DMS153 treated with DMSO at 0.1 percent for 48 hours (cell line): ENCODE results near the gene OR10A6.

Source experiments
- DNase-seq: peaks from one replicate; lab custom pipeline; 2025; ENCODE audit not compliant: unreplicated experiment; lab: John Stamatoyannopoulos, UW

OR10A6 gene, protein sequence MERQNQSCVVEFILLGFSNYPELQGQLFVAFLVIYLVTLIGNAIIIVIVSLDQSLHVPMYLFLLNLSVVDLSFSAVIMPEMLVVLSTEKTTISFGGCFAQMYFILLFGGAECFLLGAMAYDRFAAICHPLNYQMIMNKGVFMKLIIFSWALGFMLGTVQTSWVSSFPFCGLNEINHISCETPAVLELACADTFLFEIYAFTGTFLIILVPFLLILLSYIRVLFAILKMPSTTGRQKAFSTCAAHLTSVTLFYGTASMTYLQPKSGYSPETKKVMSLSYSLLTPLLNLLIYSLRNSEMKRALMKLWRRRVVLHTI

DNA sequence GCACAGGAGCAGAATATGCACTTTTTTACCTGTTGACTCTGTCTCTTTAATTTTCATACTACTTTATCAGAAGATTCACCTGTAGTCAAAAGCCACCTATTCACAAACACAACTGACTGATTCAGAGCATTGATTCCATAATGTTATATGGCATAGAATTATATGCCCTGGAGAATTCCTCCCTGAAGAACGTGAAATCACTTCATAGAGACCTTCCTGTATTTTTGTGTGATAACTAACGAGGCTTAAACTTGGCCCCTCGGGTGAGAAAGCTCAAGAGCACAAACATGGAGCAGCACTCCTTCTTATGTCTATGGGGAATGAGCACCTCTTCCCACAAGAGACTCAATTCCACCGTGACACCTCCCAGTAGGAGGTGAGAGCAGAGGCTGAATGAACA lies at the start of gene OR10A6:
Gene OR10A6 (minus strand): TSS at position 101 of the 400 bp plus-strand sequence. CDS start 2,606 bp downstream, outside the sequence.
- DNase-seq = no peak

DNA sequence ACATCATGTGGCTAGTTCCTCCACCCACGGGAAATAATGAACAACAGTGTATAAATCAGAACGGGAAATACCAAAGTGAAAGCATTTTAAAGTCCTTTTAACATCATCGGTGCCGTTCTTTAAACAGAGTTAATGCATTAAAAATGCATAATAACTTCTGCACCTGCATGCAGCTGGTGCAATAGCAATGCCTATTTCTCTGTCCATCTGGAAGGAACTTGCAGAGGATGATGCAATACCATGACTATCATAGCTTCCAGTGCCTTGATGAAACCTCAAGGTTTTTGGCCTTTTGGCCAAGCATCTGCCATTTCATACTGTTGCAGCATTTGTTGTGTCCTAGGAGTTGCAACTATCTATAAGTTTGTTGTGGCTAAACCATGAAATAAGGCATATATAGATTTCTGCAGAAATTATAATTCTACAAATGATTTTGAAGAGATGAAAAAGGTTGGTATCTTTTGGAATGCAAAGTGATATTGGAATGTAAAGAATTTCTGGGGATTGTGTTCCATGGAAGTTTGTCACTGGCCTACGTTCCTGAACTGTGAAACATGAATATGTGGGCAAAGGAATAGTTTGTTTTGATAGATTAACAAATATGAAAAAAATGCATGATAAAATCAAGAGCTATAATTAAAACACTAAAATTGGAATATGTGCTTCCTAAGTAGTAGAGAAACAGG lies 46.3 kb upstream of the OR10A6 start:
- no peak for DNase-seq

DNA sequence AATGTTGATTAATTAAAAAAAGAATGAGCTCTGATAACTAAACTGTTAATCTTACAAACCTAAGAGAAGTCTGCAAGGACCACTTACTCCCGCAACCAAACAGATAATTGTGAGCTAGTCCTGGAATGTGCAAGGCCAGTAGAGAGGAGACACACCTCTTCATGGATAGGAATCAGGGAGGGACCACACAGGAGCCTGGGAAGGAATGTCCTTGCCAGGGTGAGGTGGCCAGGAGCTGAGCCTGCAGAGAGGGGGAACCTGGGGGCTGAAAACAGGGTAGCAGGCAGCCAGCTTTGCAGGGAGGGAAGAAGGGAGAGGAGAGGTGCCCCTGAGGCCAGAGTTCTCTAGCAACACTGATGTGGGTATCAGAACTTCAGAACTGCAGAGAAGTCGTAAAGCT lies 43.6 kb upstream of the OR10A6 start:
- no peak for DNase-seq

DNA sequence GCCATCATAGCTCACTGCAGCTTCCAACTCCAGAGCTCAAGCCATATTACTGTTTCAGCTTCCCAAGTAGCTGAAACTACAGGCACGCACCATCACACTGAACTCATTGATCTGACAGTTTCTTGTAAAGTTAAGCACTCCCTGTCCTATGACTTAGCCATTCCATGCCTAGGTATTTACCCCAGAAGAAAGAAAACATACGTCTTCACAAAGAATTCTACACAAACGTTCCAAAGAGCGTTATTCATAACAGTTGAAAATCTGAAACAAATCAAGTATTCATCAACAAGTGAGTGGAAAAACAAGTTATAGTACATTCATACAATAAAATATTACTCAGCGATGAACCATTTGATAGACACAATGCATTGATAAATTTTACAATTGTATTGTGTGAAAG lies 41.9 kb upstream of the OR10A6 start:
- no peak for DNase-seq

DNA sequence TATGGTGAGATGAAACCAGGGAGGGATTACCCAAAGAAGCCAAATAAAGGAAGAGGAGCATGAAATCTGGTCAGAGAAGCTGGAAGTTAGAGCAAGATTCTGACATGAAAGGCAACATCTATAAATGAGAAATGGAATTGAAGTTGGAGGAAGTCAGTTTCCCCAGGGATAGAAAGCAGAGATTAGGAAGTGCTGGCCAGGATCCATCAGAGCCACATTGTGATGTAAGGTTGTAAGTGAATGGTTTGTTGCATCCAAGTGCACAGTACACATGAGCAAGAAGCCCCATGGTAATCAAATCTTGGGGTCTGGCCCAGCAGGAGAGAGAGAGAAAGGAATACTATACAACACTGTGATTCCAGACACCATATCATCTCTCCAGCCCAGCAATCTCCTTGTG lies 40.8 kb upstream of the OR10A6 start:
- DNase-seq = no peak

DNA sequence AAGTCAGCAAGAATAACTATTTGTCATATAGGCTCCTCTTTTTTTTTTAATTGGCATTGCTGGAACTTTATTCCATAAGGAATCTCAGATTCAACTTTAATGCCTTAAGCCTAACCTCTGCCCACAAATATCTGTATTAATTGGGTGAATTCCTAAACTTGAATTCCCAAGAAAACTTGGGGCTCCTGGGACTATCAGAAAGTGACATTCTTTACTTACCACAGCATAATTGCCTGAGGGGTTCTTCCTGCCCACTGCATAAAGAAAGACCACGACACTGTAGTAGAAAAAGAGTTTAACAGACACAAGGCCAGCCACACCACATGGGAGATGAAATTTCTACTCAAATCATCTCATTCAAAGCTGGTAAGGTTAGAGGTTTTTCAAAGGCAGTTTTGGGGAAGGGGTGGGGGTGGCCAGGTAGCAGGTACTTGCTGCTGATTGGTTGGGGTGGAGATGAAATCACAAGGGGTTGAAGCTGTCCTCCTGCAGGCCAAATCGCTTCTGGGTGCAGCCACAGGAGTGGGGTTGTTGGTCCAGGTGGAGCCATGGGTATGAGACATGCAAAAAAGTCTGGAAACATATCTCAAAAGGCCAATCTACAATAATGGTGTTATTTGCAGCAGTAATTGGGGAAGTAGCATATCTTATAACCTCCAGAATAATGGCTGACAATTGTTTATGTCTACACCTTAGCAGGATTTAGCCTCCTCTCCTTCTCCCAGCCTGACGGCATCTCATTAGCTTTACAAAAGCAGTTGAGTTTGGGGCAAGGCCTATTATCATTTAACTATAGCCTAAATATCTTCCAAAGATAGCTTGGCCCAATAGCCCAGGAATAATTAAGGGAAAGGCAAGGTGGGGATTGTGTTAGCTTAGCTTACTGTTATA lies 38.9 kb upstream of the OR10A6 start:
- no peak for DNase-seq

DNA sequence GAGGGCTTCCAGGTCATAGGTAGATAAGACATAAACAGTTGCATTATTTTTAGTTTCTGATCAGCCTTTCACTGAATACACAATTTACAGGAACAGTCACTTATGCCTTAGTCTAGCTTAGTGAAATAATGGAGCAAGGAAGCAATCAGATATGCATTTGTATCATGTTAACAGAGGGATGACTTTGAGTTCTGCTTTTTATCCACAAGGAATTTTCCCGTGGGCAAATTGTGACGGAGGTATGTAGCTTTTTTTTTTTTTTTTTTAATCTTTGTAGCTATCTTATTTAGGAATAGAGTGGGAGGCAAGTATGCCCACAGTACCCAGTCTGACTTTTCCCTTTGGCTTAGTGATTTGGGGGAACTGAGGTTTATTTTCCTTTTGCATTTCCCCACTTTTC lies 37.6 kb upstream of the OR10A6 start:
- DNase-seq = no peak

DNA sequence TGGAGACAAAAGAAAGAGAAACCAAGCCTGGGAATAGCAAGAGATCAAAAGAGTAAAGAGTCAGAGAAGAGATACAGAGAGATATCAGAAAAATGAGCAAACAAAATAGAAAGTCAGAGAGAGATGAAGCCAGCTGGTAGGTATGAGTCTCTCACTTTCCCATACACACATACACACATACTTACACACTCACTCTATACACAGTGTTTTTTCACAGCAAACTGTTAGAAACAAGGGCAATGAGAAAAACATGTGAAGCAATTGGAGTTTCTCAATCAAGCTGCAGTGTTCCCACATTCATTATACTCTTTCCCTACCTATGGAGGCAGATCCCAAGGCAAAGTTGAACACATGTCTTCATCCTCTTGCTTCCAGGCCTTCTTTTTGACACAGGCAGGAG lies 36.8 kb upstream of the OR10A6 start:
- DNase-seq = no peak

DNA sequence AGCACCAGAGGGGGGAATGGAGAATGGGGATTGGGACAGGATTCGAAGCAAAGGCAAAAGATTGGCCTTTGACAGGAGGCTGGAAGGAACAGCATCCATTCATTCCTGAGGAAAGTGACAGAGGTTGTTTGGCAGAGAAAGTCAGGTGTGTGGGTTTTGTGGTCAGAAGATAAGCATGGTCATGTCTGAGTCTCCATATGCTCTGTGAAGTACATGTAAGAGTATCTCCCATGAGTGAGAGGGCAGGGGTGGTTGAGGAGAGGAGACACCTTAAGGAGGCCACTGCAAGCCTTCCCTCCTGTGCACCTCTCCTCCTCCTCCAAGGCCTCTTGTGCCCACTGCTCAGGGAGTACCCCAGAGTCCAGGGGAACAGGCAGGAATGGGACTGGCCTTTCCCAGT lies 36.0 kb upstream of the OR10A6 start:
- no peak for DNase-seq

DNA sequence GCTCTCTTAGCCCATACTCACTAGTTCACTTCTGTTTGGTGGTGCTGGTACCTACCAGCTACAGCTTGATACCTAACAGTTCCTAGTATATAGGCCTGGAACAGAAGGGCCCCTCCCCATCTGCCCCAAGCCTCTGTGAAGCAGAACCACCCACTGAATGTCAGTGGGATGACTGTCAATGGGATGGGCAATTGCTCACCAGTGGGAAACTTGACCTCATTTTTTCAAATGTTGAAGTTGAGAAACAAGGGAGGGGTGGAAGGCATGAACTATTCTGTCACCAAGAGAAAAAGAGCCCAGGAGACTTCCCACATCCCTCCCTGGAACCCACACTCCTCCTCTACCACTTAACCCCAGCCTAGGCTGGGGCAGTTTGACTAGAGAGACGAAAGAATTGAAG lies 34.3 kb upstream of the OR10A6 start, which contains the start of gene NLRP10:
Gene NLRP10 (minus strand): TSS at position 62 of the 400 bp plus-strand sequence. CDS start 1,952 bp downstream, outside the sequence.
- DNase-seq = no peak

DNA sequence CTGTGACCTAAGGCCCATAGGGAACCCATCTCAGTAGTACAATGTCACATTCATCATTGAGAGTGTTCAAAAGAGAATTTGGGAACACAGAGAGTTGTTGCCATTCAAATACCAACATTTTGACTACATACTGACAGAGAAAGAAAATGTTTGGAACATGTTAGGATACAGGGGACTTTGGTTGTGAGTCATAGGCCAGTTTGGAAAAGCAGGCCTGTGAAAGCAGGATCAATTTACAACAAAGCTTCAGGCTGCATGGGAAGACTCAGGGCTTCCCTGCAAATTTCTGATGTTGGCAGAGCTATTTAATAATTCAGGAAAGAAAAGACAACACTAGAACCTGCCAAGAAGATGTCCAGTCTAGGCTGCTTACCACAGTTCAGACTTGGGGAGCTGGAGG lies 33.8 kb upstream of the OR10A6 start:
- no peak for DNase-seq

DNA sequence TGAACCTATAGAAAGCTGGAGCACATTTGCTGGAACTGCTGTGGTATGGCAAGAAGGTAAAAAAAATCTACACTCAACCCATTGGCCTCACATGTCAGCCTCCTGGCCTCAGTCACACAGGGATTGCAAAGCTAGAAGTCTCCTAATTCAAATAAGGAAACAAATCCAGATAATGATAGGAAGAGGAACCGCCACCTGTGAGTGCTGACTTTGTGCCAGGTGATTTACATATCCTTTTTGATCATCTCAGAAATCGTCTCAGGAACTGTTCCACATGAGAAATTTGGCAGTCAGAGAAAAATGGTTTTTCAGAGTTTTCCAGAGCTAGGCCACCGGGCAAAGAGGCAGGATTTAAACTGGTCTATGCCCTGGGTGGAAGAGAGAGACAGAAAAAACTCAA lies 33.2 kb upstream of the OR10A6 start:
- no peak for DNase-seq

DNA sequence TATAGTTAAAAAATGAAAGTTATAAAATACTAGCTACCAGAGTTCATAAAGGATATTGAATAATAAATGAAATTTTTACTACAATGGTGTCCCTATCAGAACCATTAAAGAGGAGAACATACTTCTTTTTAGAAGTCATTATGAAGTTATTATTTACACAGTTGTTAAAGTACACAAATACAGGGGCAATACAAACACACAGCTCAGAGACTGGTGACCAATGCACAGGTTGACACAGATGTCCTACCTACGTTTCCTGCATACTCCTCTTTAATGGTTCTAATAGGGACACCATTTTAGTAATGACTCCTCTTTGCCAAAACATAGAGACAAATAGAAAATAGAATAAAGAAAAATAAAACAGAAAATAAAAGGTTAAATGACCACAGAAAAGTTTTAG lies 24.1 kb upstream of the OR10A6 start:
- DNase-seq = no peak

DNA sequence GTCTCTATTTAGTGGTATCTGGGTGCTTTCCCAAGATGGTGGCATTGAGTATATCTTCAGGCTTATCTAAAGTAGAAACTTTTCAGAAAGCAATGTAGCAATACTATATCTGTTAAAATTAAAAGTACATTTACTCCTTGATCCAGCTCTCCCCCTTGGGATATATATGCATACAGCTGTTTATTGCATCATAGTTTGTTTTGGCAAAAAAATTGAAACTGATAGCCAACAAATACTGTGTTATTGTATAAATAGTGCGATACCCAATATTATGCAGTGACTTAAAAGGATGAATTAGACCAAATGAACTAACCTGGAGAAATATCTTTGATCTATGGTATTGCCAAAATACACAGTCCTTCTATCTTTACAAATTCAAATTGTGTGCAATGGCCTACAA lies 18.9 kb upstream of the OR10A6 start:
- no peak for DNase-seq

DNA sequence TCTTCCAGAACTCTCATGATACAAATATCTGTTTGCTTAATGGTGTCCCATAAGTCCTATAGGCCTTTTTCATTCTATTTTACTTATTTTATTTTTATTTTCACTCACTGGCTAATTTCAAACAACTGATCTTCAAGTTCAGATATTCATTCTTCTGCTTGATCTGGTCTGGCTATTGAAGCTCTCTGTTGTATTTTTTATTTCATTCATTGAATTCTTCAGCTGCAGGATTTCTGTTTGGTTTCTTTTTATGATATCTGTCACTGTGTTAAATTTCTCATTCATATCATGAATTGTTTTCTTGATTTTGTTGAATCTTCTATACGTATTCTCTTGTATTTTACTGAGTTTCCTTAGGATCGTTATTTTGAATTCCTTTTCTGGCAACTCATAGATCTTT lies 13.1 kb upstream of the OR10A6 start:
- no peak for DNase-seq

DNA sequence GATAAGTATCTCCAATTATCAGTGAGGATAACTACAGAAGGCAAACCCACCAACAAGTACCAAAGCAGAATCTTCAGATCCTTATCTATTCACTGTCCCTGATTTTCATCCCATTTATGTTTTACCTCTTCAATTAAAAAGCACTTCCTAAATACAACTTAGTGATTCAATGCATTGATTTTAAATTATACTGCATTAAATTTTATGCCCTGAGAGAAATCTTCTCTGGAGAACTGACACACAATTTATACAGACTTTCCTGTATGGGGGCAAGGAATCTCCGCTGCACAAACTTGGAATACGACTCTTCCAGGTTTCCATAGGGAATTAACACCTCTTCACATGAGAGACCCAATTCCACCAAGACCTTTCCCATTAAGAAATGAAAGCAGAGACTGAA lies 10.5 kb upstream of the OR10A6 start, which contains the start of gene OR10A3:
Gene OR10A3 (minus strand): TSS at position 101 of the 400 bp plus-strand sequence. CDS start 2,188 bp downstream, outside the sequence.
- DNase-seq = no peak

DNA sequence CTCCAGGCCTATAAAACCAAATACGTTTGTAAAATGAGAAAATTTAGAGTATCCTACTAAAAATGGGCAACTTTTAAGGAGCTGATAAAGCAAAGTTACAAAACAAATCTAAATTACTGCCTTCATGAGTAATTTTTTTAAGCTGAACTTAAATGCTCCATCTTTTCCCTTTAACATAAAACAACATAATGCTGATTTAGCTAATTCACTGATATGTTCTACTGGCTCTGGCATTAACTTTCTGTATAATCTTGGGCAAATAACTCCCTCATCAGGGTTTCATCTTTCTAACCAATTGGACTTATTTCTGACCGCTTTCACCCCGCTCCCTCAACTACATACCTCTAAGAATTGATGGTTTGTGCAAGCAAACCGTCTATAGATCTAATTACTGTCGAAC lies 10.1 kb upstream of the OR10A6 start:
- no peak for DNase-seq

DNA sequence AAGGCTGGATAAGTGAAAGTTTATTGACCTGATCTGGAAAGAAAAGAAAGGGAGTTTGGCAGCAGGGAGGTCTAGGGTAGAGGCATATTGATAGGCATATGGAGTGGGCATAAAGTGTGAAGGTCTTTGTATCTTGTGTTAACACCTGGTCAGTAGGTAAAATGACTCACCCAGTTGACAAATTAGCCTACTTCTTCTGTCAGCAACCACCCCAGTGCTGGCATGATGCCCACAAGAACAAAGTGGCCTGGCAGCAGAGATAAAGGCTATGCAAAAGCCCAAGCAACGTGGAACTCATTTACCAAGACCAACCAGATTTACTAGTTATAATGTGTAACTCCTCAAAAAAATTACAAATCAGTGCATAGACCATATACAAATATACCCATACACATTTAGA lies 5.5 kb upstream of the OR10A6 start:
- DNase-seq = no peak

DNA sequence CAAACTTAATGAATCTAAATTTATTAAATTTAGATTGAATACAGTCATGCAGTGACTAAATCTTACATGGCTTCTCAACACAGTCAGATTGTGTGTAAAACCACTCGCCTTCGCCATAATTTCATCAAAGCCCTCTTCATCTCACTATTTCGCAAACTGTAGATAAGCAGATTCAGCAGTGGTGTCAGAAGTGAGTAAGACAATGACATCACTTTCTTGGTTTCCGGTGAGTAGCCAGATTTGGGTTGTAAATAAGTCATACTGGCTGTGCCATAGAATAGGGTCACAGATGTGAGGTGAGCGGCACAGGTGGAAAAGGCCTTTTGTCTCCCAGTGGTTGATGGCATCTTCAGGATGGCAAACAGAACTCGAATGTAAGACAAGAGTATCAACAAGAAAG lies 3.4 kb downstream of the OR10A6 start:
- no peak for DNase-seq

DNA sequence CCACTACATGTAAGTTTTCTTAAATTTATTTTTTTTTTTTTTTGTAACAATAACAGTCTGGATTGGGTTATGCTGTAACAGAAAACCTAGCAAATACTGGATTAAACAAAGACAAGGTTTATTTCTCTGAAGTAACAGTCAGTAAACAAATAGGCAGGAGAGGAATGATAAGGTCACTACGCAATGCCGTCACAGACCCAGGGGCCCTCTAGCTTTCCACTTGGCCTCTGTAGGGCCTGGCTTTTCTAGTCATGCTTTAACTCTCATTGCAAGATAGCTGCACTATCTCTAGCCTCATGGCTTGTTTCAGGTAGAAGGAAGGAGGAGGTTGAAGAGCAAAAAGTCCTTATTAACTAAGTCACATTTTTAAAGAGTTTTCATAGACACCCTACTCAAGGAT lies 6.5 kb downstream of the OR10A6 start:
- DNase-seq = no peak

DNA sequence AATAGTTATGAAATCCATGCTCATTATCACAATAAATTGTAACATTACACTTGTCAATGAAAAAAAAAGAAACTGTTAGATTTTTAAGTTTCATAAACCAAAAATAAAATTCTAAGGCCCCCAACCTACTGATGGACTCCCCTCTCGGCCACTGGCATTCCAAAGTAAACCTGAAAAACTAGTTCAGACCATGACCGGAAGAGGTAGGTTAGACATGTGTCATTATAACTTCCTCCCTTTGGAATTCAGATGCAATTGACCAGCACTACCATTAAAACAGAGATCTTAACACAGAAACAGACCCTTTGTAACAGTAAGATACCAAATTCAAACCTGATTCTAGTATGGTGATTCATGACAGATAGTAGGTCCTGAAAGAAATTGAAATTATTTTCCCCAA lies 12.9 kb downstream of the OR10A6 start:
- no peak for DNase-seq

DNA sequence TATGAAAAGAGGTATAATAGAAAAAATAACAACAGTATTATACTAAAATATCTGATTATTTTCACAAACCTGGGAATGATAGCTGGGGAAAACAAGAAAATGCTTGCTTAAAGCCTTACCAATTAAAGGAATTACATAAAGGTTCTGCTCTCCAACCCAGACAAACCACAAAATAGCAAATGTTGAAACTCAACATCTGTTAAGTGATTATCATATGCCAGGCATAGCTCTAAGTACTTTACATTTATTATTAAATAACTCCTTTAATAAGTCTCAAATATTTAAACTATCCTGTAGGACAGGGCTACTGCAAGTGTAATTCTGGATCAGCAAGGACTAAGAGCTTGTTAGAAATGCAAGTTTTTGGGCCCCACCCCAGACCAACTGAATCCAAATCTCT lies 20.1 kb downstream of the OR10A6 start:
- no peak for DNase-seq
